HEK293 (cell line): ENCODE data around the gene CYB561A3.

Experiments used
- CTCF ChIA-PET: fragments of 350-600 bp; formaldehyde crosslinking; extraction: SDS; loops from one replicate; lab custom pipeline; 2021; ENCODE audit warnings: antibody characterized with exemption; lab: Yijun Ruan, JAX
- POLR2A ChIA-PET: fragments of 300-600 bp; formaldehyde crosslinking; extraction: SDS; loops from one replicate; lab custom pipeline; 2020; ENCODE audit warnings: antibody characterized with exemption, inconsistent platforms; lab: Yijun Ruan, JAX
- H3K27ac ChIP-seq: fragments of 200-500 bp; sonication (Bioruptor generic); 2 replicates; pipeline ENCODE4 v1.5.1; 2014; ENCODE audit warnings: low read depth, low read length, control low read depth, inconsistent platforms; ENCODE audit errors: extremely low read depth
- H3K36me3 ChIP-seq, 2 experiments: fragments of 200-500 bp in 1 of 2; sonication (Bioruptor generic) in 1 of 2; 1 replicate in 1 of 2; 2 replicates in 1 of 2; pipeline ENCODE4 v1.5.1; 2014 to 2017; ENCODE audit warnings: inconsistent platforms in 2 of 2, low read length in 2 of 2; ENCODE audit not compliant: control insufficient read depth in 2 of 2, insufficient read depth in 1 of 2
- H3K4me1 ChIP-seq: fragments of 200-500 bp; sonication (Bioruptor generic); 2 replicates; pipeline ENCODE4 v1.5.1; 2014; ENCODE audit warnings: mild to moderate bottlenecking, low read length, inconsistent platforms; ENCODE audit not compliant: control insufficient read depth, insufficient read depth
- H3K4me3 ChIP-seq: 2 replicates; pipeline ENCODE4 v1.5.1; 2011; ENCODE audit warnings: low read depth, mild to moderate bottlenecking, control low read depth, low read length, moderate library complexity
- H3K9me3 ChIP-seq: fragments of 200-500 bp; sonication (Bioruptor generic); 2 replicates; pipeline ENCODE4 v1.5.1; 2014; ENCODE audit warnings: low read depth, low read length, inconsistent platforms; ENCODE audit not compliant: control insufficient read depth, insufficient read depth
- KLF1 ChIP-seq: fragments of 450-650 bp; formaldehyde crosslinking; IDR thresholded peaks from 2 replicates; pipeline ENCODE4 v1.5.1; 2016; ENCODE audit warnings: missing biosample characterization, missing genetic modification characterization
- KLF10 ChIP-seq: fragments of 450-650 bp; IDR thresholded peaks from 2 replicates; pipeline ENCODE4 v1.5.1; 2018; ENCODE audit warnings: missing biosample characterization, mild to moderate bottlenecking, missing genetic modification characterization
- SCRT1 ChIP-seq: fragments of 450-650 bp; formaldehyde crosslinking; IDR thresholded peaks from 2 replicates; pipeline ENCODE4 v1.5.1; 2016; ENCODE audit warnings: missing biosample characterization, missing genetic modification characterization, borderline replicate concordance
- SCRT2 ChIP-seq: fragments of 450-650 bp; formaldehyde crosslinking; IDR thresholded peaks from 2 replicates; pipeline ENCODE4 v1.5.1; 2016; ENCODE audit warnings: missing biosample characterization, missing genetic modification characterization
- ZNF138 ChIP-seq: fragments of 450-650 bp; formaldehyde crosslinking; IDR thresholded peaks from 2 replicates; pipeline ENCODE4 v1.5.1; 2016; ENCODE audit warnings: missing biosample characterization, missing genetic modification characterization, borderline replicate concordance
- ZNF157 ChIP-seq: fragments of 450-650 bp; formaldehyde crosslinking; IDR thresholded peaks from 2 replicates; pipeline ENCODE4 v1.5.1; 2016; ENCODE audit warnings: missing biosample characterization, missing genetic modification characterization
- ZNF175 ChIP-seq: fragments of 450-650 bp; formaldehyde crosslinking; IDR thresholded peaks from 2 replicates; pipeline ENCODE4 v1.5.1; 2016; ENCODE audit warnings: missing biosample characterization, missing genetic modification characterization
- ZNF2 ChIP-seq: fragments of 450-650 bp; formaldehyde crosslinking; IDR thresholded peaks from 2 replicates; pipeline ENCODE4 v1.5.1; 2016; ENCODE audit warnings: missing biosample characterization, missing genetic modification characterization
- ZNF202 ChIP-seq: fragments of 450-650 bp; formaldehyde crosslinking; IDR thresholded peaks from 2 replicates; pipeline ENCODE4 v1.5.1; 2016; ENCODE audit warnings: missing biosample characterization, missing genetic modification characterization, borderline replicate concordance
- ZNF391 ChIP-seq: fragments of 450-650 bp; formaldehyde crosslinking; IDR thresholded peaks from 2 replicates; pipeline ENCODE4 v1.5.1; 2016; ENCODE audit warnings: low read depth, missing biosample characterization, missing genetic modification characterization, borderline replicate concordance
- ZNF548 ChIP-seq: fragments of 450-650 bp; formaldehyde crosslinking; IDR thresholded peaks from 2 replicates; pipeline ENCODE4 v1.5.1; 2016; ENCODE audit warnings: missing biosample characterization, missing genetic modification characterization
- ZNF558 ChIP-seq: fragments of 450-650 bp; formaldehyde crosslinking; IDR thresholded peaks from 2 replicates; pipeline ENCODE4 v1.5.1; 2016; ENCODE audit warnings: missing biosample characterization, missing genetic modification characterization
- ZNF585B ChIP-seq: fragments of 450-650 bp; formaldehyde crosslinking; IDR thresholded peaks from 2 replicates; pipeline ENCODE4 v1.5.1; 2016; ENCODE audit warnings: missing biosample characterization, missing genetic modification characterization
- ZNF658 ChIP-seq: fragments of 450-650 bp; formaldehyde crosslinking; IDR thresholded peaks from 2 replicates; pipeline ENCODE4; 2016; ENCODE audit warnings: missing biosample characterization, missing genetic modification characterization
- ZNF664 ChIP-seq: fragments of 450-650 bp; formaldehyde crosslinking; IDR thresholded peaks from 2 replicates; pipeline ENCODE4 v1.5.1; 2016; ENCODE audit warnings: missing biosample characterization, missing genetic modification characterization
- ZNF837 ChIP-seq: fragments of 450-650 bp; formaldehyde crosslinking; IDR thresholded peaks from 2 replicates; pipeline ENCODE4 v1.5.1; 2016; ENCODE audit warnings: missing biosample characterization, missing genetic modification characterization
- TF ChIP-seq, protein P1 (sequence below): fragments of 450-650 bp; formaldehyde crosslinking; IDR thresholded peaks from 2 replicates; pipeline ENCODE4 v1.5.1; 2016; ENCODE audit warnings: missing biosample characterization, missing genetic modification characterization
- TF ChIP-seq, protein P2 (sequence below): fragments of 450-650 bp; formaldehyde crosslinking; IDR thresholded peaks from 2 replicates; pipeline ENCODE4 v1.5.1; 2016; ENCODE audit warnings: missing biosample characterization, missing genetic modification characterization, borderline replicate concordance
- TF ChIP-seq, protein P3 (sequence below): fragments of 450-650 bp; formaldehyde crosslinking; IDR thresholded peaks from 2 replicates; pipeline ENCODE4 v1.5.1; 2017; ENCODE audit warnings: missing biosample characterization, missing genetic modification characterization
- TF ChIP-seq, protein P4 (sequence below): IDR thresholded peaks from 2 replicates; pipeline ENCODE4 v1.6.1; 2011; ENCODE audit warnings: mild to moderate bottlenecking, low read depth, low read length, borderline replicate concordance
- TF ChIP-seq, protein P5 (sequence below): fragments of 450-650 bp; formaldehyde crosslinking; IDR thresholded peaks from 2 replicates; pipeline ENCODE4 v1.5.1; 2016; ENCODE audit warnings: missing biosample characterization, missing genetic modification characterization

Gene CYB561A3

DNA sequence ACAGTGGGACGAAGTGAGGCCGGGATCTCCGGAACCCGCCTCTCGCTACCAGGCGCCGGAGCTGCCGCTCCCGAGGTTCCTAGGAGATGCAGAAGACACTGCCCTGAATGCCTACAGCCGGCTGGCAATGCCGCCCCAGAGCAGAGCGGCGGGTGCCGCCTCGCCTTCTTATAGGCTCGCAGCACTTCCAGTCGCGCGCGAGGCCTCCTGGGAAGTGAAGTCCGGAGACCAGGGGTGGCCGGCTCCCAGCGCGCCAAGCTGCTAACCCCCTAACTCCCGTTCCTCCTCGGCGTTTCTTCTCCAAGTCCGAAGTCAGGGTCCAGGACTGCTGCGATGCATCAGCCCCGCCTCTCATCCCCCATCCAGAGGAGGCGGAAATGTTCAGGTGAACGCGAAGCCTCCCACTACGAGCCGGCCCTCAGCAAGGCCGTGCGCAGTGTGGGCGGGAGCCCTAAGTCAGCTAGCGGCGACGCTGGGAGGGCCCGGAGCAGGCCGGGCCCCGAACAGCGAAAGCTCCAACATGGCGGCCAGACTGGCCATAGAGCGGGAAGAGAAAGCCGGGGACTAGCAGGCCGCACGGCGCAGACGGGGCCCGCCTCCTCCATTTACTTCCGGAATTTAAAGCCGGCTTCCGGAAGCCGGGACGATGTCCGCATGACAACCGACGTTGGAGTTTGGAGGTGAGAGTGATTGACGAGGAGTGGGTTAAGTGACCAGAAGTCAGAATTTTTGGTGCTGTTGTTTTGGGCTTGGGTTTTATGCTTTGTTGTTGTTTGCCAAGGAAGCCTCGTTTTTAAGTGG lies at the start of gene CYB561A3, which contains the start of gene TMEM138 (continued):
- TF ChIP-seq, protein P1, sequence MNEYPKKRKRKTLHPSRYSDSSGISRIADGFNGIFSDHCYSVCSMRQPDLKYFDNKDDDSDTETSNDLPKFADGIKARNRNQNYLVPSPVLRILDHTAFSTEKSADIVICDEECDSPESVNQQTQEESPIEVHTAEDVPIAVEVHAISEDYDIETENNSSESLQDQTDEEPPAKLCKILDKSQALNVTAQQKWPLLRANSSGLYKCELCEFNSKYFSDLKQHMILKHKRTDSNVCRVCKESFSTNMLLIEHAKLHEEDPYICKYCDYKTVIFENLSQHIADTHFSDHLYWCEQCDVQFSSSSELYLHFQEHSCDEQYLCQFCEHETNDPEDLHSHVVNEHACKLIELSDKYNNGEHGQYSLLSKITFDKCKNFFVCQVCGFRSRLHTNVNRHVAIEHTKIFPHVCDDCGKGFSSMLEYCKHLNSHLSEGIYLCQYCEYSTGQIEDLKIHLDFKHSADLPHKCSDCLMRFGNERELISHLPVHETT (tag by site-specific recombination), result peak; percentile 61; the same call in 1 of the 2 replicates
- TF ChIP-seq ZNF202 (tag by site-specific recombination), result no peak
- no peak for TF ChIP-seq ZNF585B (tag by site-specific recombination)

DNA sequence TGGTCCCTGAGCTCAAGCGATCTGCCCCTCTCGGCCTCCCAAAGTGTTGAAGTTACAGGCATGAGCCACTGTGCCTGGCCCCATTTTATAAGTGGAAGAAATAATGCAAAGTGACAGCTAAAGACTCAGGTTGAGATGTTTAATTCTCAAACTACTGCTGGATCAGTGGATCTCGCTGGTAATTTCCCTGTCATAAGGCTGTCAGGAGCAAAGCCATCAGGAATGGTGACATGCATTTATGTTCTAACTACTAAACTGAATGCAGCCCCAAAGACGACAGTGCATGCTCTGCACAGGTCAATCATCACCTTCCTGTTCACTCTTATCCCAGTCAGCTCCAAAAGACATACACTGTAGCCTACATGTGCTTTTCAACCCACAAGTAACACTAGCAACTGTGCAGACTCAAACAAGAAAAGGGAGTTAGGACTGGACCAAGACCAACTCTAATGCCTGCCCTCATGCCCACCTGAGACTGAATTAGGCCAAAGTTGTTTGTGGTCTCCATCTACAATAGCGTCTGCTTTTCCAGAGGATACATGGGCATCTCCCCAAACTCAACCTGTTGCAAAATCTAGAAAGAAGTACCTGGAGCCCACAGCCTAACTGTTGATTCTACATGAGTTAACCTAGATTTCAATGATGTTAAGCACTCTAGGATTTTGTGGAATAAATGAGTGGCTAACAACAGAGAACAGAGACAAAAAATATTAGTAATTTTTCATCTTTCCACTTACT lies 45.5 kb upstream of the CYB561A3 start:
- Histone ChIP-seq H3K36me3 (peaks cover 33 to 94% of the 10 kb centered on the region in 2 experiments), H3K9me3 (no peaks in the 10 kb centered on the region), H3K4me3 (no peak overlapping the region), H3K27ac (no peak overlapping the region), H3K4me1 (no peaks in the 10 kb centered on the region)
- ChIA-PET CTCF (no interaction called here), POLR2A (interaction anchor here (1.1 kb wide), 1 partner anchor 41 kb away, joined by 3 read pairs; no protein-coding TSS in a partner anchor)
- TF ChIP-seq SCRT2 (tag by site-specific recombination), result peak; percentile 66; the same call in 1 of the 2 replicates
- TF ChIP-seq, protein P2, sequence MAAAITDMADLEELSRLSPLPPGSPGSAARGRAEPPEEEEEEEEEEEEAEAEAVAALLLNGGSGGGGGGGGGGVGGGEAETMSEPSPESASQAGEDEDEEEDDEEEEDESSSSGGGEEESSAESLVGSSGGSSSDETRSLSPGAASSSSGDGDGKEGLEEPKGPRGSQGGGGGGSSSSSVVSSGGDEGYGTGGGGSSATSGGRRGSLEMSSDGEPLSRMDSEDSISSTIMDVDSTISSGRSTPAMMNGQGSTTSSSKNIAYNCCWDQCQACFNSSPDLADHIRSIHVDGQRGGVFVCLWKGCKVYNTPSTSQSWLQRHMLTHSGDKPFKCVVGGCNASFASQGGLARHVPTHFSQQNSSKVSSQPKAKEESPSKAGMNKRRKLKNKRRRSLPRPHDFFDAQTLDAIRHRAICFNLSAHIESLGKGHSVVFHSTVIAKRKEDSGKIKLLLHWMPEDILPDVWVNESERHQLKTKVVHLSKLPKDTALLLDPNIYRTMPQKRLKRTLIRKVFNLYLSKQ (tag by site-specific recombination), result no peak

DNA sequence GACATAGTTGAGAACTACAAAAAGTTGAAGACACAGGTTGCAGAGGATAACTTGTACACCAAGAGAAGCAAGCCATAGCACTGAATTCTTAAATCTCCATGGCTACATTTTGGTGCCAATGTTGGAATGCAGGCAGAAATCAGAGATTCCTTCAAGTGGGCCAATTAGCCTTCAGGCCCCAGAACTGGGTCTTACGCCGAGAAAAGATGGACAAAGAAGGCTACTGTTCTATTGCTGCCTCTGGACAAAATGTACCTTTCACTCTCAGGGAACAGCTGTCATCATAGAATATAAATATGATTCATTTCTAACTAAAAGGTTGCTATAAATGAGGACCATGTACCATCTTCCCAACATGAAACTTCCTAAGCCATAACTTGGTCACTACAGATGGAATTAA lies 44.4 kb upstream of the CYB561A3 start:
- CTCF ChIA-PET, result no interaction called here
- no peak overlapping the region for H3K4me3 ChIP-seq
- peaks cover 24 to 93% of the 10 kb centered on the region in 2 experiments for H3K36me3 ChIP-seq
- H3K9me3 ChIP-seq, result no peaks in the 10 kb centered on the region
- POLR2A ChIA-PET, result no interaction called here
- no peaks in the 10 kb centered on the region for H3K4me1 ChIP-seq
- no peak overlapping the region for H3K27ac ChIP-seq
- TF ChIP-seq ZNF664 (no peak), KLF10 (tag by site-specific recombination) (no peak), ZNF138 (tag by site-specific recombination) (no peak), KLF1 (tag by site-specific recombination) (no peak), ZNF658 (no peak), ZNF391 (tag by site-specific recombination) (no peak), ZNF837 (tag by site-specific recombination) (no peak), ZNF157 (tag by site-specific recombination) (no peak), ZNF558 (no peak), ZNF548 (tag by site-specific recombination) (no peak), ZNF2 (tag by site-specific recombination) (no peak), ZNF175 (tag by site-specific recombination) (no peak), SCRT1 (tag by site-specific recombination) (no peak)
- TF ChIP-seq, protein P3, sequence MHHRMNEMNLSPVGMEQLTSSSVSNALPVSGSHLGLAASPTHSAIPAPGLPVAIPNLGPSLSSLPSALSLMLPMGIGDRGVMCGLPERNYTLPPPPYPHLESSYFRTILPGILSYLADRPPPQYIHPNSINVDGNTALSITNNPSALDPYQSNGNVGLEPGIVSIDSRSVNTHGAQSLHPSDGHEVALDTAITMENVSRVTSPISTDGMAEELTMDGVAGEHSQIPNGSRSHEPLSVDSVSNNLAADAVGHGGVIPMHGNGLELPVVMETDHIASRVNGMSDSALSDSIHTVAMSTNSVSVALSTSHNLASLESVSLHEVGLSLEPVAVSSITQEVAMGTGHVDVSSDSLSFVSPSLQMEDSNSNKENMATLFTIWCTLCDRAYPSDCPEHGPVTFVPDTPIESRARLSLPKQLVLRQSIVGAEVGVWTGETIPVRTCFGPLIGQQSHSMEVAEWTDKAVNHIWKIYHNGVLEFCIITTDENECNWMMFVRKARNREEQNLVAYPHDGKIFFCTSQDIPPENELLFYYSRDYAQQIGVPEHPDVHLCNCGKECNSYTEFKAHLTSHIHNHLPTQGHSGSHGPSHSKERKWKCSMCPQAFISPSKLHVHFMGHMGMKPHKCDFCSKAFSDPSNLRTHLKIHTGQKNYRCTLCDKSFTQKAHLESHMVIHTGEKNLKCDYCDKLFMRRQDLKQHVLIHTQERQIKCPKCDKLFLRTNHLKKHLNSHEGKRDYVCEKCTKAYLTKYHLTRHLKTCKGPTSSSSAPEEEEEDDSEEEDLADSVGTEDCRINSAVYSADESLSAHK (tag by site-specific recombination), result no peak
- TF ChIP-seq, protein P4, sequence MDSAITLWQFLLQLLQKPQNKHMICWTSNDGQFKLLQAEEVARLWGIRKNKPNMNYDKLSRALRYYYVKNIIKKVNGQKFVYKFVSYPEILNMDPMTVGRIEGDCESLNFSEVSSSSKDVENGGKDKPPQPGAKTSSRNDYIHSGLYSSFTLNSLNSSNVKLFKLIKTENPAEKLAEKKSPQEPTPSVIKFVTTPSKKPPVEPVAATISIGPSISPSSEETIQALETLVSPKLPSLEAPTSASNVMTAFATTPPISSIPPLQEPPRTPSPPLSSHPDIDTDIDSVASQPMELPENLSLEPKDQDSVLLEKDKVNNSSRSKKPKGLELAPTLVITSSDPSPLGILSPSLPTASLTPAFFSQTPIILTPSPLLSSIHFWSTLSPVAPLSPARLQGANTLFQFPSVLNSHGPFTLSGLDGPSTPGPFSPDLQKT, result no peak
- TF ChIP-seq, protein P5, sequence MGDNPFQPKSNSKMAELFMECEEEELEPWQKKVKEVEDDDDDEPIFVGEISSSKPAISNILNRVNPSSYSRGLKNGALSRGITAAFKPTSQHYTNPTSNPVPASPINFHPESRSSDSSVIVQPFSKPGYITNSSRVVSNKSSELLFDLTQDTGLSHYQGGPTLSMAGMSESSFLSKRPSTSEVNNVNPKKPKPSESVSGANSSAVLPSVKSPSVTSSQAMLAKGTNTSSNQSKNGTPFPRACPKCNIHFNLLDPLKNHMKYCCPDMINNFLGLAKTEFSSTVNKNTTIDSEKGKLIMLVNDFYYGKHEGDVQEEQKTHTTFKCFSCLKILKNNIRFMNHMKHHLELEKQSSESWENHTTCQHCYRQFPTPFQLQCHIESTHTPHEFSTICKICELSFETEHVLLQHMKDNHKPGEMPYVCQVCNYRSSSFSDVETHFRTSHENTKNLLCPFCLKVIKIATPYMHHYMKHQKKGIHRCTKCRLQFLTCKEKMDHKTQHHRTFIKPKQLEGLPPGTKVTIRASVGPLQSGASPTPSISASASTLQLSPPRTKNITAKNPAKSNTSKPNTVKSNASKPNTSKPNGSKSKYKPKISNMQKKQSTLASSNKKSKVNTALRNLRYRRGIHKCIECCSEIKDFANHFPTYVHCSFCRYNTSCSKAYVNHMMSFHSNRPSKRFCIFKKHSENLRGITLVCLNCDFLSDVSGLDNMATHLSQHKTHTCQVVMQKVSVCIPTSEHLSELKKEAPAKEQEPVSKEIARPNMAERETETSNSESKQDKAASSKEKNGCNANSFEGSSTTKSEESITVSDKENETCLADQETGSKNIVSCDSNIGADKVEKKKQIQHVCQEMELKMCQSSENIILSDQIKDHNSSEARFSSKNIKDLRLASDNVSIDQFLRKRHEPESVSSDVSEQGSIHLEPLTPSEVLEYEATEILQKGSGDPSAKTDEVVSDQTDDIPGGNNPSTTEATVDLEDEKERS, result no peak
